Muscle layer of colon (tissue), 2 donors: ENCODE data around the gene PIK3R5.

Experiments
- H3K27ac ChIP-seq: one replicate; pipeline ENCODE4 v1.7.0; 2013; ENCODE audit warnings: low read depth, mild to moderate bottlenecking, low read length, moderate library complexity
- H3K27me3 ChIP-seq, 2 donors: one replicate each; pipeline ENCODE4 v1.7.0; 2013; ENCODE audit warnings: low read length in 2 of 2, mild to moderate bottlenecking in 2 of 2; ENCODE audit not compliant: insufficient read depth in 2 of 2, control insufficient read depth in 1 of 2
- H3K36me3 ChIP-seq: one replicate; pipeline ENCODE4 v1.7.0; 2013; ENCODE audit warnings: mild to moderate bottlenecking, low read length; ENCODE audit not compliant: insufficient read depth
- H3K4me1 ChIP-seq: one replicate; pipeline ENCODE4 v1.7.0; 2013; ENCODE audit warnings: mild to moderate bottlenecking, low read length; ENCODE audit not compliant: insufficient read depth
- H3K4me3 ChIP-seq, 2 donors: one replicate each; pipeline ENCODE4 v1.7.0; 2013; ENCODE audit warnings: low read length in 2 of 2, low read depth in 1 of 2, mild to moderate bottlenecking in 1 of 2, moderate library complexity in 1 of 2
- H3K9ac ChIP-seq: one replicate; pipeline ENCODE4 v1.7.0; 2013; ENCODE audit warnings: low read length
- H3K9me3 ChIP-seq: one replicate; pipeline ENCODE4 v1.7.0; 2013; ENCODE audit warnings: mild to moderate bottlenecking, low read length
- donor health status: abdominal sarcoma.
- donor health status: Adenocarcinoma of cecum.

Gene PIK3R5

GRCh38 chr17:8935191-8935590, 30.3 kb downstream of the PIK3R5 start:
- H3K27me3 ChIP-seq, result no peaks in the 10 kb centered on the region
- H3K4me1 ChIP-seq, result no peaks in the 10 kb centered on the region
- no peak overlapping the region for H3K4me3 ChIP-seq
- H3K9me3 ChIP-seq, result peaks cover 4% of the 10 kb centered on the region
- H3K27ac ChIP-seq, result no peak overlapping the region
- H3K36me3 ChIP-seq, result no peaks in the 10 kb centered on the region
- H3K9ac ChIP-seq, result no peak overlapping the region

GRCh38 chr17:8934346-8934745, 31.2 kb downstream of the PIK3R5 start:
- Histone ChIP-seq H3K4me3 (no peak overlapping the region), H3K27ac (no peak overlapping the region), H3K9me3 (peaks cover 4% of the 10 kb centered on the region), H3K36me3 (no peaks in the 10 kb centered on the region), H3K27me3 (no peaks in the 10 kb centered on the region), H3K9ac (no peak overlapping the region), H3K4me1 (no peaks in the 10 kb centered on the region)

GRCh38 chr17:8930649-8931048, 34.9 kb downstream of the PIK3R5 start:
- Histone ChIP-seq H3K4me3 (no peak overlapping the region), H3K4me1 (no peaks in the 10 kb centered on the region), H3K27ac (no peak overlapping the region), H3K27me3 (no peaks in the 10 kb centered on the region), H3K36me3 (no peaks in the 10 kb centered on the region), H3K9ac (no peak overlapping the region), H3K9me3 (peaks cover 17% of the 10 kb centered on the region)

DNA sequence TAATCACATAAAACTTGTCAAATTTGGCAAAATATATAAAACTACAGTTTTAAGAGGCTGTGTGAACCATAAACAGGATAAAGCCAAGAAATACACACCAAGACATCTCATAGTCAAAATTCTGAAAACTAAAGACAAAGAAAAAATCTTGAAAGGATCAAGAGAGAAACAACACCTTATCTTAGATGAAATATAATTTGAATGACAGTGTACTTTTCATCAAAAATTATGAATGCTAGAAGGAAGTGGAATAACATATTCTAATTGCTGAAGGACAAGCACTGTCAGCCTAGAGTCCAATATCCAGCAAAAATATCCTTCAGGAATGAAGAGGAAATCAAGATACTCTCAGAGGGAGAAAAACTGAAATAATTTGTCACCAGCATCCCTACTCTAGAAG, 37.2 kb downstream of the PIK3R5 start:
- Histone ChIP-seq H3K27ac (no peak overlapping the region), H3K4me3 (no peak overlapping the region), H3K9ac (no peak overlapping the region), H3K36me3 (no peaks in the 10 kb centered on the region), H3K9me3 (peaks cover 17% of the 10 kb centered on the region), H3K4me1 (no peaks in the 10 kb centered on the region), H3K27me3 (no peaks in the 10 kb centered on the region)

DNA sequence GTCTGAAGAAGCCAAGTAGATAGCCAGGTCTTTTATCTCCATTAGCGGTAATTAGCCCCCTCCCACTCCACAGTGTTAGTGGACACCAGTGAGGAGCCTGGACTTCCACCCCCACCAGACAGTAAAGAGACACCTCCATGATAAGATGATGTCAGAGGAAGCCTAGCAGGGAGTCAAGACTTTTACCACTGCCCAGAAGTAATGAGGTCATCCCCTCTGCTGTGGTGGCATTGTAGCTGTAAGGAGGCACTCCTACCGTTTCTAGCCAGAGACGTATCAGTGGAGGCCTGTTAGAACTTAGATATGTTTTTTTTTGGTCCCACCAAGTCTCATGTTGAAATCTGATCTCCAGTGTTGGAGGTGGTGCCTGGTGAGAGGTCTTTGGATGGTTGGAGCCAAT, 38.1 kb downstream of the PIK3R5 start:
- no peaks in the 10 kb centered on the region for H3K36me3 ChIP-seq
- no peaks in the 10 kb centered on the region for H3K27me3 ChIP-seq
- peaks cover 17% of the 10 kb centered on the region for H3K9me3 ChIP-seq
- H3K27ac ChIP-seq, result no peak overlapping the region
- no peak overlapping the region for H3K4me3 ChIP-seq
- H3K9ac ChIP-seq, result no peak overlapping the region
- no peaks in the 10 kb centered on the region for H3K4me1 ChIP-seq

- H3K27ac ChIP-seq, result no peak overlapping the region
- H3K36me3 ChIP-seq, result no peaks in the 10 kb centered on the region
- no peak overlapping the region for H3K9ac ChIP-seq
- no peaks in the 10 kb centered on the region for H3K4me1 ChIP-seq
- peaks cover 13% of the 10 kb centered on the region for H3K9me3 ChIP-seq
- H3K4me3 ChIP-seq, result no peak overlapping the region
- no peaks in the 10 kb centered on the region for H3K27me3 ChIP-seq
These were observed 39.7 kb downstream of the PIK3R5 start for GRCh38 chr17:8925808-8926207.

GRCh38 chr17:8925141-8925540, 40.4 kb downstream of the PIK3R5 start:
- Histone ChIP-seq H3K4me3 (no peak overlapping the region), H3K9me3 (peaks cover 13% of the 10 kb centered on the region), H3K9ac (no peak overlapping the region), H3K27ac (no peak overlapping the region), H3K27me3 (no peaks in the 10 kb centered on the region), H3K36me3 (no peaks in the 10 kb centered on the region), H3K4me1 (no peaks in the 10 kb centered on the region)

DNA sequence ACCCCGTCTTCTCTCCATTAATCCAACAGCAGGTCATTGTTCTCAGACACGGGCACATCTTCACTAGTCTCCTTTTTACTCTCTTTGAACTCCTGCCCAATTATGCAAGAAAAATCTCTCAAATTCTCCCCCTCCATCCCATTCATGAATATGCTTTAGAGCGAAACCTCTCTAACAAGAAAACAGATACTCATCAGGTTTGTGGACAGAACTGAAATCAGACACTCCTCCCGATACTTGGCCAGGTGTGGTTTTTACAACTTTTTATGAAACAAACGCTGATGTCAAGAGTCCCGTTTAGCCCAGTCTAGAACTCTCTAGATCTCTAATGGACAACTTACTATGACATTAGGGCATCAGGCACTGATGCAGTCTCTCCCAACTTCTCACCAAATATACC, 40.9 kb downstream of the PIK3R5 start:
- Histone ChIP-seq H3K4me3 (no peak overlapping the region), H3K27ac (no peak overlapping the region), H3K4me1 (no peaks in the 10 kb centered on the region), H3K27me3 (no peaks in the 10 kb centered on the region), H3K9me3 (peaks cover 13% of the 10 kb centered on the region), H3K9ac (no peak overlapping the region), H3K36me3 (no peaks in the 10 kb centered on the region)

DNA sequence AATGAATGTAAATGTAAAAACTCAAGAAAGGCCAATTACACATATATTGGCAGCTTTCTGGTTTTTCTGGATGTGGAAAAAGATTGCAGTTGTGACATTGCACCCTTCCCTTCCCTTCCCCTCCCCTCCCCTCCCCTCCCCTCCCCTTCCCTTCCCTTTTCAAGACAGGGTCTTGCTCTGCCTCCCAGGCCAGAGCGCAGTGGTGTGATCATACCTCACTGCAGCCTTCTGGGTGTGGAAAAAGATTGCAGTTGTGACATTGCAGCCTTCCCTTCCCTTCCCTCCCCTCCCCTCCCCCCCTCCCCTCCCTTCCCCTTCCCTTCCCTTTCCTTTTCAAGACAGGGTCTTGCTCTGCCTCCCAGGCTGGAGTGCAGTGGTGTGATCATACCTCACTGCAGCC, 41.7 kb downstream of the PIK3R5 start:
- H3K36me3 ChIP-seq, result no peaks in the 10 kb centered on the region
- no peaks in the 10 kb centered on the region for H3K27me3 ChIP-seq
- H3K9me3 ChIP-seq, result peaks cover 13% of the 10 kb centered on the region
- H3K27ac ChIP-seq, result no peak overlapping the region
- H3K9ac ChIP-seq, result no peak overlapping the region
- H3K4me3 ChIP-seq, result no peak overlapping the region
- no peaks in the 10 kb centered on the region for H3K4me1 ChIP-seq

- no peak overlapping the region for H3K4me3 ChIP-seq
- no peaks in the 10 kb centered on the region for H3K36me3 ChIP-seq
- no peak overlapping the region for H3K27ac ChIP-seq
- H3K4me1 ChIP-seq, result no peaks in the 10 kb centered on the region
- H3K27me3 ChIP-seq, result no peaks in the 10 kb centered on the region
- peaks cover 9% of the 10 kb centered on the region for H3K9me3 ChIP-seq
- no peak overlapping the region for H3K9ac ChIP-seq
These were observed 42.6 kb downstream of the PIK3R5 start for GRCh38 chr17:8922928-8923327.

DNA sequence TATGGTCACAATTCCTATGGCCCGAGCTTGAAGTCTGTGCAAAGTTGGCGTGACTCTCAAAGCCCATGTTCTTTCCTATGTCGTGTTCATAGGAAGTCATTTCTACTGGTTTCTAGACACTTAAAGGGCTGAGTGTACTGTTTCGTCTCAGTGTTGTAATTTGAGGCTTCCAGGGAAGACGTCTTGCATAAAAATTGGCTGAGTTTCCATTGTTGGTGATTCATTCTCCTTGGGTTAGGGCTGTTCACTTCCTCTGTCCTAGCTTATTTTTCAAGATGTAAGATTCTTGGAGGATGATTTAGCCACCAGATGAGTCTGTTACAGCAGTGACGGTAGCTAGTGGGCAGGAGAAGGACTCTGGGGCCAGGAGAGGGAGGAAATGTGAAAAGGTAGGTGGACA, 43.1 kb downstream of the PIK3R5 start:
- no peak overlapping the region for H3K27ac ChIP-seq
- no peaks in the 10 kb centered on the region for H3K36me3 ChIP-seq
- H3K4me1 ChIP-seq, result no peaks in the 10 kb centered on the region
- H3K9me3 ChIP-seq, result peaks cover 4% of the 10 kb centered on the region
- H3K9ac ChIP-seq, result no peak overlapping the region
- no peaks in the 10 kb centered on the region for H3K27me3 ChIP-seq
- no peak overlapping the region for H3K4me3 ChIP-seq

DNA sequence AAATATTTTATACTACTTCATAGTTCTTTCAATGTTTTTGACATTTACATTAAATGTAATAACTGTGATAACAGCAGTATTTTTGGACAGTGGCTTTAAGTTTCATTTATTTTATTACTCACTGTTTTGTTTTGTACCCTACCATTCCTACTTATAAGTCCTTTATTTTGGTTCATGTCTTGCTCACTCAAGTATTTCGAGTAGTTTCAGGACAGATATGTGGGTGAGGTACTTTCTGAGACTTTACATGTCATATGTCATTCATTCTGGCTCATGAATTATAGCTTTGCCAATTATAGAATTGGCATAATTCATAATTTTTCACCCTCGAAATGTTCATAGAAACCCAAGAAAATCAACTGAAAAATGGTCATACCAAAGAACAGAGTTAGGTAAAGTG, 44.4 kb downstream of the PIK3R5 start:
- H3K4me1 ChIP-seq, result no peaks in the 10 kb centered on the region

More for the DNA sequence above, 44.4 kb downstream of the PIK3R5 start:
- Histone ChIP-seq H3K36me3 (no peaks in the 10 kb centered on the region), H3K27ac (no peak overlapping the region), H3K9me3 (no peaks in the 10 kb centered on the region), H3K4me3 (no peak overlapping the region), H3K27me3 (no peaks in the 10 kb centered on the region), H3K9ac (no peak overlapping the region)
